ENCODE measurements around the gene KRT82. TPM values are rescaled to one million over a fixed set of nuclear protein-coding genes. Genes with fewer than 3 reads are reported as not detected.

KRT82 gene
- total and polyA plus RNA-seq, 2 of the 8 experiments (the other 6 are each of a cell fraction or from before 2014, with no cell fraction given), result not detected

DNA sequence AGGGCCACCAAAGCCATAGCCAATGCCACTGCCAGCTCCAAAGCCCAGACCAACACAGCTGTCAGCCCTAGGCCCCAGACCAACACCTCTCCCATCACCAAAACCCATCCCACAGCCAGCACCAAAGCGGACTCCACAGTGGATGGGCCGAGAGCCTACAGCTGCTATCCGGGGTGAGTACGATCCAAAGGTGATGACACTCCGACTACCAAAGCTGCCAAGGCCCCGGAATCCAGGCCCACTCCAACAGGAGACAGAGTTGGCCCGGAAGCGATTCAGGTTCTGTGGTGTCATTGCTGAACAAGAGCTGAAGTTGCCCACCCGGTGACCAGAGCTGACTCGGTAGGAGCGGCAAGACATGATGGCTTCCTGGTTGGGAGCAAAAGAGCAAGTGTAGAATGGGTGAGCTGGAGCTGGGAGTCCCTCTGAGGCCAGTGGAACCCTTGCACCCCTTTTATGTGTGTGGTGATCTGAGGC is 20.9 kb downstream of the KRT82 start, which contains the start of gene KRT84 (continued):
- TF ChIP-seq, protein P1, sequence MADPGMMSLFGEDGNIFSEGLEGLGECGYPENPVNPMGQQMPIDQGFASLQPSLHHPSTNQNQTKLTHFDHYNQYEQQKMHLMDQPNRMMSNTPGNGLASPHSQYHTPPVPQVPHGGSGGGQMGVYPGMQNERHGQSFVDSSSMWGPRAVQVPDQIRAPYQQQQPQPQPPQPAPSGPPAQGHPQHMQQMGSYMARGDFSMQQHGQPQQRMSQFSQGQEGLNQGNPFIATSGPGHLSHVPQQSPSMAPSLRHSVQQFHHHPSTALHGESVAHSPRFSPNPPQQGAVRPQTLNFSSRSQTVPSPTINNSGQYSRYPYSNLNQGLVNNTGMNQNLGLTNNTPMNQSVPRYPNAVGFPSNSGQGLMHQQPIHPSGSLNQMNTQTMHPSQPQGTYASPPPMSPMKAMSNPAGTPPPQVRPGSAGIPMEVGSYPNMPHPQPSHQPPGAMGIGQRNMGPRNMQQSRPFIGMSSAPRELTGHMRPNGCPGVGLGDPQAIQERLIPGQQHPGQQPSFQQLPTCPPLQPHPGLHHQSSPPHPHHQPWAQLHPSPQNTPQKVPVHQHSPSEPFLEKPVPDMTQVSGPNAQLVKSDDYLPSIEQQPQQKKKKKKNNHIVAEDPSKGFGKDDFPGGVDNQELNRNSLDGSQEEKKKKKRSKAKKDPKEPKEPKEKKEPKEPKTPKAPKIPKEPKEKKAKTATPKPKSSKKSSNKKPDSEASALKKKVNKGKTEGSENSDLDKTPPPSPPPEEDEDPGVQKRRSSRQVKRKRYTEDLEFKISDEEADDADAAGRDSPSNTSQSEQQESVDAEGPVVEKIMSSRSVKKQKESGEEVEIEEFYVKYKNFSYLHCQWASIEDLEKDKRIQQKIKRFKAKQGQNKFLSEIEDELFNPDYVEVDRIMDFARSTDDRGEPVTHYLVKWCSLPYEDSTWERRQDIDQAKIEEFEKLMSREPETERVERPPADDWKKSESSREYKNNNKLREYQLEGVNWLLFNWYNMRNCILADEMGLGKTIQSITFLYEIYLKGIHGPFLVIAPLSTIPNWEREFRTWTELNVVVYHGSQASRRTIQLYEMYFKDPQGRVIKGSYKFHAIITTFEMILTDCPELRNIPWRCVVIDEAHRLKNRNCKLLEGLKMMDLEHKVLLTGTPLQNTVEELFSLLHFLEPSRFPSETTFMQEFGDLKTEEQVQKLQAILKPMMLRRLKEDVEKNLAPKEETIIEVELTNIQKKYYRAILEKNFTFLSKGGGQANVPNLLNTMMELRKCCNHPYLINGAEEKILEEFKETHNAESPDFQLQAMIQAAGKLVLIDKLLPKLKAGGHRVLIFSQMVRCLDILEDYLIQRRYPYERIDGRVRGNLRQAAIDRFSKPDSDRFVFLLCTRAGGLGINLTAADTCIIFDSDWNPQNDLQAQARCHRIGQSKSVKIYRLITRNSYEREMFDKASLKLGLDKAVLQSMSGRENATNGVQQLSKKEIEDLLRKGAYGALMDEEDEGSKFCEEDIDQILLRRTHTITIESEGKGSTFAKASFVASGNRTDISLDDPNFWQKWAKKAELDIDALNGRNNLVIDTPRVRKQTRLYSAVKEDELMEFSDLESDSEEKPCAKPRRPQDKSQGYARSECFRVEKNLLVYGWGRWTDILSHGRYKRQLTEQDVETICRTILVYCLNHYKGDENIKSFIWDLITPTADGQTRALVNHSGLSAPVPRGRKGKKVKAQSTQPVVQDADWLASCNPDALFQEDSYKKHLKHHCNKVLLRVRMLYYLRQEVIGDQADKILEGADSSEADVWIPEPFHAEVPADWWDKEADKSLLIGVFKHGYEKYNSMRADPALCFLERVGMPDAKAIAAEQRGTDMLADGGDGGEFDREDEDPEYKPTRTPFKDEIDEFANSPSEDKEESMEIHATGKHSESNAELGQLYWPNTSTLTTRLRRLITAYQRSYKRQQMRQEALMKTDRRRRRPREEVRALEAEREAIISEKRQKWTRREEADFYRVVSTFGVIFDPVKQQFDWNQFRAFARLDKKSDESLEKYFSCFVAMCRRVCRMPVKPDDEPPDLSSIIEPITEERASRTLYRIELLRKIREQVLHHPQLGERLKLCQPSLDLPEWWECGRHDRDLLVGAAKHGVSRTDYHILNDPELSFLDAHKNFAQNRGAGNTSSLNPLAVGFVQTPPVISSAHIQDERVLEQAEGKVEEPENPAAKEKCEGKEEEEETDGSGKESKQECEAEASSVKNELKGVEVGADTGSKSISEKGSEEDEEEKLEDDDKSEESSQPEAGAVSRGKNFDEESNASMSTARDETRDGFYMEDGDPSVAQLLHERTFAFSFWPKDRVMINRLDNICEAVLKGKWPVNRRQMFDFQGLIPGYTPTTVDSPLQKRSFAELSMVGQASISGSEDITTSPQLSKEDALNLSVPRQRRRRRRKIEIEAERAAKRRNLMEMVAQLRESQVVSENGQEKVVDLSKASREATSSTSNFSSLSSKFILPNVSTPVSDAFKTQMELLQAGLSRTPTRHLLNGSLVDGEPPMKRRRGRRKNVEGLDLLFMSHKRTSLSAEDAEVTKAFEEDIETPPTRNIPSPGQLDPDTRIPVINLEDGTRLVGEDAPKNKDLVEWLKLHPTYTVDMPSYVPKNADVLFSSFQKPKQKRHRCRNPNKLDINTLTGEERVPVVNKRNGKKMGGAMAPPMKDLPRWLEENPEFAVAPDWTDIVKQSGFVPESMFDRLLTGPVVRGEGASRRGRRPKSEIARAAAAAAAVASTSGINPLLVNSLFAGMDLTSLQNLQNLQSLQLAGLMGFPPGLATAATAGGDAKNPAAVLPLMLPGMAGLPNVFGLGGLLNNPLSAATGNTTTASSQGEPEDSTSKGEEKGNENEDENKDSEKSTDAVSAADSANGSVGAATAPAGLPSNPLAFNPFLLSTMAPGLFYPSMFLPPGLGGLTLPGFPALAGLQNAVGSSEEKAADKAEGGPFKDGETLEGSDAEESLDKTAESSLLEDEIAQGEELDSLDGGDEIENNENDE (IDR thresholded peaks at IDR 0.05; ENCODE audit: insufficient replicate concordance, low read length), result no peak
- TF ChIP-seq TBP (IDR thresholded peaks at IDR 0.05; ENCODE audit: low read depth, low read length) (no peak), TAF7 (optimal IDR thresholded peaks at IDR 0.05; ENCODE audit: borderline replicate concordance, low read depth, low read length) (no peak), NRF1 (IDR thresholded peaks at IDR 0.05; ENCODE audit: low read depth, low read length) (no peak), SIRT6 (IDR thresholded peaks at IDR 0.05; ENCODE audit: low read length) (no peak), PHF8 (conservative IDR thresholded peaks at IDR 0.05; ENCODE audit: low read depth, low read length) (no peak), POLR2AphosphoS5 (IDR thresholded peaks at IDR 0.05; ENCODE audit: low read depth, low read length) (no peak)
